LNCAP (cell line): Measurements from ENCODE around the gene AP3B1.
A peak's percentile ranks its signal among the peaks of the same experiment; 100 is the strongest.

Source experiments
- CTCF ChIP-seq: fragments of 450-650 bp; IDR thresholded peaks from 2 replicates; pipeline ENCODE4 v1.5.1; 2017; ENCODE audit warnings: mild to moderate bottlenecking

The AP3B1 gene

DNA sequence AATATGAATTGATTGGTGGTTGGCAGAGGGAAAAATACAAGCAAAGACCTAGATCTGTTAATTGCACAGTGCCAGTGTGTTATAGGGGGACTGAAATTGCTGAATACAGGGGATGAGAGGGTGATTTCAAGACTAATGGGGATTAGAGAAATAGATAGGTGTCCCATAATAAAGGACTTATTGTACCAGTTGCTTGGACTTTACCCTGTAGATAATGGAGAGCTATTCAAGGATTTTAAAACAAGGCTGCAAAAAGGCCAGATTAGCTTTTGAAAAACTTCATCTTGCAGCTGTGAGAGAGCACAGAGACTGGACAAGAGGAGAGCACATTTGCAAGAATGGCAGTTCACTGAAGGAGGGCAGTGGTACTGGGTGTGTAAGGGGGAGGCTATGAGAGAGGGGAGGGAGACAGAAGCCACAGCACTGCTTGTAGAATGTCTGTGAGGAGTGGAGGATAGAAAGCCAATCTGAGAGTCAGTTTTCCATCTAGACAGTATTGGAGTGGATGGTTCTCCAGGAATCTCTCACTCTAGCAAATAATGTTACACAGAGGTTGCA is 37.1 kb upstream of the AP3B1 start:
- no peak for TF ChIP-seq CTCF

- no peak for TF ChIP-seq CTCF
Measured at GRCh38 chr5:78328585-78329173, 34.2 kb upstream of the AP3B1 start.

GRCh38 chr5:78327761-78328510 is 33.4 kb upstream of the AP3B1 start:
- TF ChIP-seq CTCF = no peak

GRCh38 chr5:78326930-78327329 is 32.4 kb upstream of the AP3B1 start:
- no peak for TF ChIP-seq CTCF

- TF ChIP-seq CTCF = no peak
Measured at GRCh38 chr5:78323241-78323640, 28.7 kb upstream of the AP3B1 start.

- peak; percentile 79 for TF ChIP-seq CTCF
Measured at GRCh38 chr5:78320401-78320800, 25.9 kb upstream of the AP3B1 start.

DNA sequence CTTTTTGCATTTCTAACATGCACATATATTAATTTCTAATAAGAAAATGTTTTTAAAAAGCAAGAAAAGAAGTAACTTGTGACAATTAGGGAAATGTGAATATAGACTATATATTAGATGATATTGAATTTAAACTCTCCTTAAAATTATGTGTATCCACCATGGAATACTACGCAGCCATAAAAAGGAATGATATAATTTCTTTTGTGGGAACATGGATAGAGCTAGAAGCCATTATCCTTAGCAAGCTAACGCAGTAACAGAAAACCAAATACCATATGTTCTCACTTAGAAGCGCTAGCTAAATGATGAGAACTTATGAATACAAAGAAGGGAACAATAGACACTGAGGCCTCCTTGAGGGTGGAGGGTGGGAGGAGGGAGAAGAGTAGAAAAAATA is 23.8 kb upstream of the AP3B1 start:
- TF ChIP-seq CTCF = no peak
